ENCODE data around the gene TLE5. TPM values are rescaled to one million over a fixed set of nuclear protein-coding genes. Genes with fewer than 3 reads are reported as not detected.

The TLE5 gene
- total and polyA plus RNA-seq, 8 donors, result 335 to 954 (median 788) TPM

GRCh38 chr19:3060857-3061181 lies 1.5 kb downstream of the TLE5 start:
- peak overlapping the region; percentile 91 to 92 for H3K27ac ChIP-seq
- intact Hi-C loops (cut with DNase I), result no loop called here
- DNase-seq, result no peak

GRCh38 chr19:3059653-3060052 lies 2.6 kb downstream of the TLE5 start:
- H3K36me3 ChIP-seq, result peaks cover 0 to 53% of the 10 kb centered on the region in 2 donors
- peaks cover 35 to 77% of the 10 kb centered on the region in 2 donors for H3K4me1 ChIP-seq
- no peak for DNase-seq
- peak overlapping the region in 1 of 2 donors; percentile 3 for H3K27ac ChIP-seq
- ATAC-seq, result no peak
- H3K4me3 ChIP-seq, result peak overlapping the region in 1 of 2 donors; percentile 76
- H3K9me3 ChIP-seq, result no peaks in the 10 kb centered on the region
- no peaks in the 10 kb centered on the region for H3K27me3 ChIP-seq
- intact Hi-C loops (cut with DNase I), result no loop called here
- TF ChIP-seq CTCF (IDR thresholded peaks at IDR 0.05), result no peak

More at GRCh38 chr19:3060857-3061181, 1.5 kb downstream of the TLE5 start:
- Histone ChIP-seq H3K4me3 (peak overlapping the region; percentile 69 to 76), H3K4me1 (peaks cover 33 to 79% of the 10 kb centered on the region in 2 donors), H3K9me3 (no peaks in the 10 kb centered on the region), H3K36me3 (peaks cover 0 to 41% of the 10 kb centered on the region in 2 donors), H3K27me3 (no peaks in the 10 kb centered on the region)
- TF ChIP-seq CTCF (IDR thresholded peaks at IDR 0.05), result no peak
- ATAC-seq, result no peak

GRCh38 chr19:3058821-3059314 lies 3.4 kb downstream of the TLE5 start:
- Histone ChIP-seq H3K27me3 (no peaks in the 10 kb centered on the region), H3K4me3 (peak overlapping the region in 1 of 2 donors; percentile 76), H3K9me3 (no peaks in the 10 kb centered on the region), H3K27ac (peak overlapping the region in 1 of 2 donors; percentile 8), H3K36me3 (peaks cover 0 to 61% of the 10 kb centered on the region in 2 donors), H3K4me1 (peaks cover 35 to 74% of the 10 kb centered on the region in 2 donors)
- intact Hi-C loops (cut with DNase I), result no loop called here
- no peak for DNase-seq
- ATAC-seq, result no peak
- TF ChIP-seq CTCF (IDR thresholded peaks at IDR 0.05), result no peak

GRCh38 chr19:3058009-3058820 lies 4.1 kb downstream of the TLE5 start:
- H3K4me3 ChIP-seq, result peak overlapping the region in 1 of 2 donors; percentile 76
- intact Hi-C loops (cut with DNase I), result no loop called here
- ATAC-seq, result no peak
- peaks cover 0 to 68% of the 10 kb centered on the region in 2 donors for H3K36me3 ChIP-seq
- H3K9me3 ChIP-seq, result no peaks in the 10 kb centered on the region
- no peak for DNase-seq
- TF ChIP-seq CTCF (IDR thresholded peaks at IDR 0.05), result no peak
- H3K4me1 ChIP-seq, result peaks cover 35 to 69% of the 10 kb centered on the region in 2 donors
- peak overlapping the region; percentile 41 to 53 for H3K27ac ChIP-seq
- no peaks in the 10 kb centered on the region for H3K27me3 ChIP-seq

- H3K9me3 ChIP-seq, result no peaks in the 10 kb centered on the region
- intact Hi-C loops (cut with DNase I), result no loop called here
- peak overlapping the region in 1 of 2 donors; percentile 7 for H3K4me3 ChIP-seq
- peaks cover 0 to 75% of the 10 kb centered on the region in 2 donors for H3K36me3 ChIP-seq
- peak; percentile 71 to 90 (median 87) for DNase-seq
- H3K4me1 ChIP-seq, result peaks cover 29 to 62% of the 10 kb centered on the region in 2 donors
- H3K27me3 ChIP-seq, result no peaks in the 10 kb centered on the region
- peak; percentile 65 for ATAC-seq
- H3K27ac ChIP-seq, result peak overlapping the region; percentile 41 to 53
- no peak for TF ChIP-seq CTCF (IDR thresholded peaks at IDR 0.05)
These were observed 5.0 kb downstream of the TLE5 start for GRCh38 chr19:3057275-3057714.
